Skin epidermis (tissue), 12 donors: Measurements from ENCODE around the gene NELFCD.
"Not testable (repeated sequence)": the region's sequence is repeated elsewhere in the genome, so short reads cannot be mapped to it uniquely, and the experiment has no call there.

Source experiments
- H3K27ac ChIP-seq, 21 experiments: fragments of 200-600 bp; sonication (generic) in 11 of 21; one replicate each; pipeline ENCODE4 v1.5.0; 2020; ENCODE audit warnings: mild to moderate bottlenecking in 3 of 21, inconsistent platforms in 2 of 21, moderate library complexity in 2 of 21
- H3K4me3 ChIP-seq, 7 experiments: fragments of 200-600 bp; sonication (generic) in 2 of 7; one replicate each; pipeline ENCODE4 v1.5.0; 2020; ENCODE audit warnings: inconsistent platforms in 2 of 7, mild to moderate bottlenecking in 2 of 7, moderate library complexity in 1 of 7

The NELFCD gene

GRCh38 chr20:59006167-59006863 is 25.3 kb downstream of the NELFCD start:
- peak overlapping the region; percentile 49 to 83 (median 72) for H3K4me3 ChIP-seq
- peak overlapping the region; percentile 67 to 98 (median 93) for H3K27ac ChIP-seq

GRCh38 chr20:59006864-59007664 is 26.0 kb downstream of the NELFCD start, which contains the start of gene CTSZ:
CTSZ (minus strand) TSS chr20:59007254; CDS start chr20:59007128, 126 bp downstream.
- Histone ChIP-seq H3K27ac (peak within 1 kb of the TSS; percentile 67 to 98 (median 93)), H3K4me3 (peak within 1 kb of the TSS; percentile 49 to 83 (median 72))

GRCh38 chr20:59007665-59008511 is 26.8 kb downstream of the NELFCD start:
- H3K27ac ChIP-seq, result peak overlapping the region; percentile 67 to 98 (median 93)
- peak overlapping the region; percentile 49 to 83 (median 72) for H3K4me3 ChIP-seq

- Histone ChIP-seq H3K27ac (peak overlapping the region in 17 of 21 experiments; percentile 3 to 98 (median 84)), H3K4me3 (no peak overlapping the region)
These were observed 27.8 kb downstream of the NELFCD start for GRCh38 chr20:59008715-59009336.

GRCh38 chr20:59010321-59010994 is 29.4 kb downstream of the NELFCD start:
- Histone ChIP-seq H3K4me3 (no peak overlapping the region), H3K27ac (peak overlapping the region in 16 of 21 experiments; percentile 17 to 84 (median 60))

- no peak overlapping the region for H3K4me3 ChIP-seq
- H3K27ac ChIP-seq, result peak overlapping the region in 18 of 21 experiments; percentile 4 to 84 (median 54)
These were observed 30.2 kb downstream of the NELFCD start for GRCh38 chr20:59010995-59011873.

- not testable (repeated sequence) for H3K4me3 ChIP-seq
- H3K27ac ChIP-seq, result peak overlapping the region in 12 of 21 experiments; percentile 26 to 84 (median 65)
These were observed 30.8 kb downstream of the NELFCD start for GRCh38 chr20:59011874-59012157.

- H3K4me3 ChIP-seq, result no peak overlapping the region
- peak overlapping the region in 1 of 21 experiments; percentile 42 for H3K27ac ChIP-seq
These were observed 32.2 kb downstream of the NELFCD start for GRCh38 chr20:59013031-59013951.

- no peak overlapping the region for H3K4me3 ChIP-seq
- H3K27ac ChIP-seq, result peak overlapping the region in 2 of 21 experiments; percentile 4 to 42
These were observed 33.0 kb downstream of the NELFCD start for GRCh38 chr20:59013959-59014608.

- Histone ChIP-seq H3K27ac (peak overlapping the region in 2 of 21 experiments; percentile 4 to 42), H3K4me3 (no peak overlapping the region)
These were observed 33.8 kb downstream of the NELFCD start for GRCh38 chr20:59014680-59015389.

GRCh38 chr20:59015411-59015810 is 34.4 kb downstream of the NELFCD start:
- Histone ChIP-seq H3K4me3 (no peak overlapping the region), H3K27ac (no peak overlapping the region)

- Histone ChIP-seq H3K4me3 (no peak overlapping the region), H3K27ac (no peak overlapping the region)
These were observed 35.0 kb downstream of the NELFCD start for GRCh38 chr20:59015812-59016711.

- H3K27ac ChIP-seq, result peak overlapping the region in 2 of 21 experiments; percentile 2 to 35
- H3K4me3 ChIP-seq, result no peak overlapping the region
These were observed 35.9 kb downstream of the NELFCD start for GRCh38 chr20:59016795-59017492.
